Rectal smooth muscle tissue (tissue), 1 donor: ENCODE data around the gene RAB29.

Source experiments
- H3K27ac ChIP-seq: one replicate; pipeline ENCODE4 v1.7.0; 2013; ENCODE audit warnings: low read depth, low read length, inconsistent platforms
- H3K27me3 ChIP-seq: one replicate; pipeline ENCODE4 v1.7.0; 2013; ENCODE audit warnings: low read length; ENCODE audit not compliant: control insufficient read depth, insufficient read depth
- H3K36me3 ChIP-seq: one replicate; pipeline ENCODE4 v1.7.0; 2013; ENCODE audit warnings: low read length; ENCODE audit not compliant: control insufficient read depth, insufficient read depth
- H3K4me1 ChIP-seq: one replicate; pipeline ENCODE4 v1.7.0; 2013; ENCODE audit warnings: low read length; ENCODE audit not compliant: control insufficient read depth, insufficient read depth
- H3K4me3 ChIP-seq: one replicate; pipeline ENCODE4 v1.7.0; 2013; ENCODE audit warnings: low read length
- H3K9ac ChIP-seq: one replicate; pipeline ENCODE4 v1.7.0; 2013; ENCODE audit warnings: low read length

The RAB29 gene

DNA sequence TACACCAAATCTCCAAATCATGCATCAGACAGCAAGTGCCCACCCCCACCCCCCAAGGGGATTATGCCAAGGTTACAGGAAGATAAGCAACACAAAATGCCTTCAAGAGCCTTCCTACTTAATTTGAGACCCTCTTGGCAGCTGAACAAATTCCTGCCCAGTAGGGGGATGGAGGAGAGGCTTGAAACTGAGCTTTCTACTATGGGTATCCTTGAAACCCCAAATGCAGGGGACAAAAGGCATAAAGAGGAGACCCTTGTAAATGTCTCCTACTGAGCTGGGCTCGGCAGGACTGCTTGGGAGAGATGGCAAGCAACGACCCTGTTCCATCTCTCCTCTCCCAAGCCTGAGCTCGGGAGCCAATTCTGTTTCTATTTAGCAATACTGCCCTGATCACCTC is 34.2 kb upstream of the RAB29 start:
- peaks cover 28% of the 10 kb centered on the region for H3K4me1 ChIP-seq
- no peak overlapping the region for H3K27ac ChIP-seq
- peaks cover 2% of the 10 kb centered on the region for H3K36me3 ChIP-seq
- no peaks in the 10 kb centered on the region for H3K27me3 ChIP-seq
- H3K4me3 ChIP-seq = no peak overlapping the region
- no peak overlapping the region for H3K9ac ChIP-seq

DNA sequence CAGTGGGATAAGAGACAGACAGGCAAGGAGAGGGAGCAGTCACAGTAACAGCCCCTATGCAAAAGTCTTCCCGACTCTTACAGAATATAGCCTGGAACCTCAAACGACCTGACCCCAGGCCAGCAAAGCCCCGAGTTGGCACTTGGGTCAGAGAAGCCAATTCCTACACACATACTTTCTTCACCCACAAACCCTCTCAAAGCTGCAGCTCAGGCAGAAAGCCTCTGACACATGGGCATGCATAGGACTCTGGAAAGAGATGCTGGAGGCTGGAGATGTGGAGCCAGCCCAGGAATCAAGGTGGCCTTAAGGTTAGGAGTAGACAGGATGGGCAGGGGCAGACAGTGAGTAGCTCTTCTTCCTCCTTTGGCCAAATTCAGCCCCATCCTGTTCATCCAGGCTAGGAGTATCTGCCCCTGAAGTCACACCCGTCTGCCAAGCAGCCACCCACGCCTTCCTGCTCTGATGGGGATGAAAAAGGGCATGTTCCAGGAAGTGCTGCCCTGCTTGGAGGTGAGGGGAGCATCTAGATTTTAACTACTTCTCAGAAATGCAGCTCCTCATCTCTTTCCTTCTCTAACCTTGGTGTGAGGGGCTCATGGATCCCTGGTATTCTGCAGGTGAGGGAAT is 29.9 kb upstream of the RAB29 start:
- H3K9ac ChIP-seq = no peak overlapping the region
- no peak overlapping the region for H3K27ac ChIP-seq
- peaks cover 2% of the 10 kb centered on the region for H3K36me3 ChIP-seq
- no peaks in the 10 kb centered on the region for H3K27me3 ChIP-seq
- H3K4me1 ChIP-seq = peaks cover 15% of the 10 kb centered on the region
- H3K4me3 ChIP-seq = no peak overlapping the region

DNA sequence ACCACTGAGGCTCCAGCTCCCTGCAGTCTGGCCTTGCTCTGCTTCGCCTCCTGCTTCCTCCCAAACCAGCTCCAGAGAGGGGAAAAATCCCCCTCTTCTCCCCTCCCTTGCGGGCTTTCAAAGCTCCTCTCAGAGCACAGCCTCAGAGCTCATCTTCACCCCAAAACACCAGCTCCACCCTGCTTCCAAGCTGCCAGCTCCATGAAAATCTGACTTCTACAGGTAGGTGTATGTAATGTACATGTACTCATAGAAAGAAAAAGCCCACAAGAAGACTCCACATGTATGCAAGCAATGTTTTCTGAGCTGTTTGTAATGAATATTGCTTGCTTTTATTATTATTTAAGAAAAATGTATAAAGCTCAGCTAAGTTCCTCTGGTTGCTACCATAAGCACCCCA is 29.3 kb upstream of the RAB29 start:
- Histone ChIP-seq H3K27me3 (no peaks in the 10 kb centered on the region), H3K27ac (no peak overlapping the region), H3K9ac (no peak overlapping the region), H3K4me1 (peaks cover 12% of the 10 kb centered on the region), H3K36me3 (peaks cover 2% of the 10 kb centered on the region), H3K4me3 (no peak overlapping the region)

GRCh38 chr1:205803986-205804385 is 28.7 kb upstream of the RAB29 start:
- Histone ChIP-seq H3K27ac (no peak overlapping the region), H3K9ac (no peak overlapping the region), H3K27me3 (no peaks in the 10 kb centered on the region), H3K36me3 (peaks cover 6% of the 10 kb centered on the region), H3K4me3 (no peak overlapping the region), H3K4me1 (peaks cover 6% of the 10 kb centered on the region)

DNA sequence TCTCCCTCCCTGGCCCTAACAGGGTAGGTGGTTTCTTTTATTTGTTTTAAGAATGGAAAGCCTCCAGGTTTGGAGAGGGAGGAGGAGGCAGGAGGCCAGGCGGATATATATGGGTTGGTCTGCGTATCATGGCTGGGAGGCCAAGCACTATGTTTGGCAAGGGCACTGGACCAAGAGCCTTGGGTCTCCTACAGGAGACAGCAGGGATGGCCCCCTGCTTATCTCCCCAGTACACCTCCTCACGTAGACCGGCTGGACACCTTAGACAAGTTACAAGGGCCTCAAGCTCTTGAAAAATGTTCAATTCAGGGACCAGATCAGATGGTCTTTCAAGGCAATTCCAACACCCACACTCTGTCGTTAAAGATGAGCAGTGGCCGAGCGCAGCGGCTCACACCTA is 26.8 kb upstream of the RAB29 start:
- Histone ChIP-seq H3K4me3 (no peak overlapping the region), H3K4me1 (no peaks in the 10 kb centered on the region), H3K27ac (no peak overlapping the region), H3K27me3 (no peaks in the 10 kb centered on the region), H3K9ac (no peak overlapping the region), H3K36me3 (peaks cover 15% of the 10 kb centered on the region)

DNA sequence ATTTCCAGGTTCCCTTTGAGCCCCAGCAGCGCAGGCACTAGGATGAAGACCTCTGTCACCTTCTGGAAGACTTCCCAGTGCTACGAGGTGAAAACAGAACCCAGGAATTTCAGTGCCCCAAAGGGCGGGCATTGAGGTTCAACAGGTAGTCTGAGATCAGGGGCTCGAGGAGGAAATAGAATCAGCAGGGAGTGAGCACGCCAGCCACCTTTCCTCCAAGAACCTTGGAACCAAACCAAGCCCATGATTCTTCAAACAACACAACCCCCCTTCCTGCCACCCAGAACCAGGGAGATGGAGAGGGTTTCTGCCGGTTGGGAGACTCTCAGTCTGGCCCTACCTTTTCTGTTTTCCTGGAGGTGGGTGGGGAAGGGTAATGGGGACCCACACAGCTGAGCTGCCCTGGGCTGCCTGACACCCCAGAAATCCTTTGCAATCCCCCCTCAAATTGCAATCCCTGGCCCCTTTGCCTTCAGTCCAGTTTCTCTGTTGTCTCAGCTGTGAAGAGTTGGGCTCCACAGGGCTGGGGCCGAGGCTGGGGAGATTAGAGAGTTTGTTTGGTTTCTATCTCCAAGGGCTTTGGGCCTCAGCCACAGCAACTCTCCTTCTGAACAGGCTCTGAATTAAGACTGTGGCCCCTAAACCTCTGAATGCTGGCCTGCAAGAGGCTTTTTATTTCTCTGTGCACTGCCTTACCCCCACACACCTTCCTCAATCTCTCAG is 25.9 kb upstream of the RAB29 start:
- H3K27me3 ChIP-seq = no peaks in the 10 kb centered on the region
- H3K9ac ChIP-seq = no peak overlapping the region
- no peak overlapping the region for H3K4me3 ChIP-seq
- peaks cover 19% of the 10 kb centered on the region for H3K36me3 ChIP-seq
- H3K4me1 ChIP-seq = no peaks in the 10 kb centered on the region
- no peak overlapping the region for H3K27ac ChIP-seq

GRCh38 chr1:205800427-205800826 is 25.1 kb upstream of the RAB29 start:
- no peak overlapping the region for H3K9ac ChIP-seq

GRCh38 chr1:205798577-205798976 is 23.3 kb upstream of the RAB29 start:
- H3K27ac ChIP-seq = no peak overlapping the region
- peaks cover 24% of the 10 kb centered on the region for H3K36me3 ChIP-seq
- H3K4me1 ChIP-seq = no peaks in the 10 kb centered on the region
- H3K9ac ChIP-seq = no peak overlapping the region
- no peaks in the 10 kb centered on the region for H3K27me3 ChIP-seq
- H3K4me3 ChIP-seq = no peak overlapping the region

More at GRCh38 chr1:205800427-205800826, 25.1 kb upstream of the RAB29 start:
- Histone ChIP-seq H3K36me3 (peaks cover 24% of the 10 kb centered on the region), H3K4me1 (no peaks in the 10 kb centered on the region), H3K4me3 (no peak overlapping the region), H3K27ac (no peak overlapping the region), H3K27me3 (no peaks in the 10 kb centered on the region)

GRCh38 chr1:205797168-205797567 is 21.9 kb upstream of the RAB29 start:
- no peak overlapping the region for H3K27ac ChIP-seq

DNA sequence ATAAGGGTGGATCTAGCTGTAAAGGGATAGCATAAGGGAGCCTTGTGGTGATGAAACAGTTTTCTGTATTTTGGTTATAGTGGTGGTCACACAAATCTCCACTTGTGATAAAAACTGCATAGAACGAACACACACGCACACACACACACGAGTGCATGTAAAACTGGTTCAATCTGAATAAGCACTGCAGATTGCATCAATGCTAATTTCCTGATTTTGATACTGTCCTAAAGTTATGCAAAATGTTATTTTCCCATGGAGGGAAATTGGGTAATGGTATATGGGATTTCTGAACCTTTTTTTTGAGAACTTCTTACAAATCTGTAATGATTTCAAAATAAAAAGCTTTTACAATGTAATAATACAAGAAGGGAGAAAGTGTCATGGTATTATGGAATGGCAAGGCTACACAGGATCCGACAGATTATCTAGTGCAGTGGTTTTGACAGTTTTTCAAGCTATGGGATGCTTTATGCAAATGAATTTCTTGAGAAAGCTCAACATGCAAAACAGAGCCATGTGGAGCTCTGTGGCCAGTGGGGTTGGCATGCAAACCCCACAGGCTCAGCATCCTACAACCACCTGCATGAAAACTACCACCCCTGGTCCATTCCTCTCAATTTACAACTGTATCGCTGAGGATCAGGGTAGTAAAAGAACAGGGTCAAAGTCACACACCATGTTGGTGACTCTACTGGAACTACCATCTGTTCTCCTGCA is 18.9 kb upstream of the RAB29 start:
- peaks cover 31% of the 10 kb centered on the region for H3K36me3 ChIP-seq

More at GRCh38 chr1:205797168-205797567, 21.9 kb upstream of the RAB29 start:
- Histone ChIP-seq H3K4me3 (no peak overlapping the region), H3K4me1 (no peaks in the 10 kb centered on the region), H3K27me3 (no peaks in the 10 kb centered on the region), H3K9ac (no peak overlapping the region), H3K36me3 (peaks cover 29% of the 10 kb centered on the region)

DNA sequence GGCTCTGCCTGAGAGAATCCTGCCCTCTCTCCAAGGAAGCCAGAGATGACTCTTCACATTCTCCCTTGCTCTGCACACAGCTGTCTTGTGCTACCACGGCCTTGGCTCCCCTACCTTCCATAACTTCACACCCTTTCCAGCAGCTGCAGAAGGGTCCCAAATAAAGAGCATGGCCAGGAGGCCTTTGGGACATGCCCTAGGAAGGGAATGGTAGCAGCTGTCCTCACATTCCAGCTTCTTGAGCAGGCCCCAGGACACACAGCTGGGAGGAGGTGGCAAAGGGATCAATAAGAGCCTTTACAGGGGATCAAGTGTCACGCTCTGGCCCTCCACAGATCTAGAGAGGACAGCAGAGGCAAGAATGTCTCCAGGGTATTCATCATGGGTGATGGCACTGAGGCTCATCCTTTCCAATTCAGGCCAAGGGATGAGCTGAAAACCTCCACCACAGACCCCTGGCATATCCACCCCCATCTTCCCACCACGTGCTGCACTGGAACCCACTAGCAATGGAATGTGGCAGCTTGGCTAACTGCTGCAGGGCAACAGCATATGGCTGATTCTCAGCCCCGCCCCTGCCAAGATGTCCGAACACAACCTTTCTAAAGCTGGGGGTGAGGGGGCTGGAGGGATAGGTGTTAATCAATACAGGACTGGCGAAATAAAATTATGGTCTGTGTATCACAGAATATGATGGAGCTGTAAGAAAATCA is 17.8 kb upstream of the RAB29 start:
- H3K36me3 ChIP-seq = peaks cover 25% of the 10 kb centered on the region
- no peaks in the 10 kb centered on the region for H3K4me1 ChIP-seq
- H3K4me3 ChIP-seq = no peak overlapping the region
- H3K9ac ChIP-seq = no peak overlapping the region
- H3K27ac ChIP-seq = no peak overlapping the region
- H3K27me3 ChIP-seq = no peaks in the 10 kb centered on the region

More for the DNA sequence above, 18.9 kb upstream of the RAB29 start:
- no peak overlapping the region for H3K27ac ChIP-seq
- H3K9ac ChIP-seq = no peak overlapping the region
- H3K4me1 ChIP-seq = no peaks in the 10 kb centered on the region
- H3K27me3 ChIP-seq = no peaks in the 10 kb centered on the region
- H3K4me3 ChIP-seq = no peak overlapping the region

GRCh38 chr1:205792481-205792881 is 17.2 kb upstream of the RAB29 start:
- Histone ChIP-seq H3K27me3 (no peaks in the 10 kb centered on the region), H3K36me3 (peaks cover 21% of the 10 kb centered on the region), H3K27ac (no peak overlapping the region), H3K4me3 (no peak overlapping the region), H3K4me1 (no peaks in the 10 kb centered on the region), H3K9ac (no peak overlapping the region)
